Panc1 (cell line): ENCODE data around the gene CORO2A.

Experiments
- CTCF ChIP-seq: fragments of 450-650 bp; IDR thresholded peaks from 2 replicates; pipeline ENCODE4 v1.5.1; 2017; ENCODE audit warnings: mild to moderate bottlenecking
- POLR2AphosphoS5 ChIP-seq: IDR thresholded peaks from 2 replicates; pipeline ENCODE4 v1.6.1; 2012; ENCODE audit warnings: mild to moderate bottlenecking, low read depth, low read length, moderate library complexity
- REST ChIP-seq, 2 experiments: IDR thresholded peaks; 2 replicates each; pipeline ENCODE4 v1.6.1; 2011 to 2012; ENCODE audit warnings: low read depth in 2 of 2, control low read depth in 1 of 2, low read length in 1 of 2, mild to moderate bottlenecking in 1 of 2, moderate library complexity in 1 of 2; ENCODE audit not compliant: insufficient read depth in 1 of 2
- SIN3A ChIP-seq: IDR thresholded peaks from 2 replicates; pipeline ENCODE4 v1.6.1; 2012; ENCODE audit warnings: low read depth, mild to moderate bottlenecking, low read length, moderate library complexity, borderline replicate concordance; ENCODE audit not compliant: insufficient read depth
- TCF7L2 ChIP-seq: IDR thresholded peaks from 2 replicates; pipeline ENCODE4 v1.6.1; 2011; ENCODE audit warnings: mild to moderate bottlenecking, low read depth, low read length, inconsistent platforms

GRCh38 chr9:98162613-98163012 lies 29.8 kb downstream of the CORO2A start:
- TF ChIP-seq CTCF (no peak), REST (IDR thresholded peaks at IDR 0.05; ENCODE audit: insufficient read depth in 1 of 2, low read depth in 2 of 2, low read length in 1 of 2) (no peak), POLR2AphosphoS5 (no peak), SIN3A (no peak), TCF7L2 (no peak)
